H1 (cell line): ENCODE measurements around the gene FAM53B. TPM values are rescaled to one million over a fixed set of nuclear protein-coding genes. Genes with fewer than 3 reads are reported as not detected.
"Not testable (repeated sequence)": the region's sequence is repeated elsewhere in the genome, so short reads cannot be mapped to it uniquely, and the experiment has no call there.

ENCODE experiments used
- CTCF ChIA-PET: fragments of 300-600 bp; sonication (Branson Sonifier 250); formaldehyde crosslinking; loops from one replicate; lab custom pipeline; 2021; ENCODE audit not compliant: partially characterized antibody; lab: Charles Lee
- POLR2A ChIA-PET: fragments of 300-600 bp; sonication (Branson Sonifier 250); formaldehyde crosslinking; loops from one replicate; lab custom pipeline; 2021; ENCODE audit warnings: inconsistent platforms; ENCODE audit not compliant: partially characterized antibody; lab: Charles Lee
- DNase-seq, 2 experiments: peaks; one replicate each; pipeline versions ENCODE4 v3.0.0 to v3.0.0-alpha.2; 2010 to 2022; ENCODE audit warnings: low spot score in 2 of 2, low read depth in 1 of 2, mixed read lengths in 1 of 2
- FAIRE-seq: peaks from 2 replicates; lab custom pipeline; 2011; peaks lifted over from hg19 to GRCh38; lab: Jason Lieb, UNC
- H2AFZ ChIP-seq: 2 replicates; pipeline ENCODE4 v1.8.1; 2012; ENCODE audit warnings: low read length, inconsistent platforms
- H2AK5ac ChIP-seq: 2 replicates; pipeline ENCODE4 v1.6.1; 2013; ENCODE audit warnings: low read depth, low read length
- H2BK120ac ChIP-seq: replicated peaks from 2 replicates; pipeline ENCODE3; 2013; ENCODE audit warnings: low read depth, low read length, inconsistent platforms
- H2BK12ac ChIP-seq: 2 replicates; pipeline ENCODE4 v1.6.1; 2013; ENCODE audit warnings: low read depth, low read length
- H2BK15ac ChIP-seq: 2 replicates; pipeline ENCODE4 v1.6.1; 2013; ENCODE audit warnings: low read length
- H2BK20ac ChIP-seq: 2 replicates; pipeline ENCODE4 v1.6.1; 2013; ENCODE audit warnings: low read length
- H2BK5ac ChIP-seq: 2 replicates; pipeline ENCODE4 v1.6.1; 2013; ENCODE audit warnings: low read depth, low read length
- H3K14ac ChIP-seq: 2 replicates; pipeline ENCODE4 v1.6.1; 2013; ENCODE audit warnings: inconsistent platforms; ENCODE audit not compliant: insufficient read length
- H3K18ac ChIP-seq: 2 replicates; pipeline ENCODE4 v1.6.1; 2013; ENCODE audit warnings: low read length; ENCODE audit errors: extremely low read depth
- H3K23ac ChIP-seq: 2 replicates; pipeline ENCODE4 v1.6.1; 2013; ENCODE audit warnings: inconsistent platforms; ENCODE audit not compliant: insufficient read length
- H3K23me2 ChIP-seq: 2 replicates; pipeline ENCODE4 v1.6.1; 2013; ENCODE audit warnings: low read depth, low read length
- H3K27ac ChIP-seq: 2 replicates; pipeline ENCODE4 v1.6.1; 2011; ENCODE audit warnings: low read depth, low read length, inconsistent platforms
- H3K27me3 ChIP-seq, 4 experiments: replicated peaks in 1 of 4; 1 replicate in 1 of 4; 2 replicates in 3 of 4; pipeline versions ENCODE4 v1.6.1 to v1.8.1; 2011 to 2013; ENCODE audit warnings: low read length in 3 of 4, mild to moderate bottlenecking in 3 of 4, inconsistent platforms in 2 of 4, mixed read lengths in 2 of 4, moderate library complexity in 1 of 4; ENCODE audit not compliant: control insufficient read depth in 3 of 4, insufficient read depth in 3 of 4; ENCODE audit errors: extremely low read depth in 1 of 4
- H3K36me3 ChIP-seq, 4 experiments: 2 replicates each; pipeline versions ENCODE4 v1.6.1 to v1.8.1; 2011 to 2013; ENCODE audit warnings: mild to moderate bottlenecking in 4 of 4, low read length in 3 of 4, moderate library complexity in 2 of 4, control low read depth in 1 of 4, inconsistent platforms in 1 of 4; ENCODE audit not compliant: insufficient read depth in 4 of 4, control insufficient read depth in 2 of 4
- H3K4ac ChIP-seq: replicated peaks from 2 replicates; pipeline ENCODE3; 2013; ENCODE audit warnings: low read length, low read depth, mixed read lengths, inconsistent platforms; ENCODE audit not compliant: insufficient read length
- H3K4me1 ChIP-seq, 4 experiments: replicated peaks in 1 of 4; 1 replicate in 1 of 4; 2 replicates in 3 of 4; pipeline versions ENCODE4 v1.6.1 to v1.8.1; 2011 to 2013; ENCODE audit warnings: low read length in 3 of 4, inconsistent platforms in 2 of 4, mixed read lengths in 1 of 4; ENCODE audit not compliant: insufficient read depth in 4 of 4, control insufficient read depth in 3 of 4
- H3K4me2 ChIP-seq, 2 experiments: 2 replicates each; pipeline versions ENCODE4 v1.6.1 to v1.8.1; 2011 to 2013; ENCODE audit warnings: low read depth in 2 of 2, low read length in 2 of 2, control low read depth in 1 of 2, inconsistent platforms in 1 of 2, mild to moderate bottlenecking in 1 of 2; ENCODE audit not compliant: insufficient read depth in 1 of 2
- H3K4me3 ChIP-seq, 4 experiments: fragments of 200-600, 300-600 bp in 1 of 4; sonication (generic), shearing (Covaris generic), sonication (Bioruptor Twin) in 1 of 4; 2 replicates each; pipeline versions ENCODE4 v1.5.1 to v1.8.1; 2011 to 2016; ENCODE audit warnings: low read length in 4 of 4, low read depth in 3 of 4, control low read depth in 2 of 4, inconsistent platforms in 2 of 4, mild to moderate bottlenecking in 2 of 4, mixed read lengths in 1 of 4, moderate library complexity in 1 of 4; ENCODE audit not compliant: insufficient read depth in 2 of 4; ENCODE audit errors: extremely low read depth in 1 of 4
- H3K56ac ChIP-seq: replicated peaks from 2 replicates; pipeline ENCODE3; 2013; ENCODE audit warnings: low read depth, mild to moderate bottlenecking, mixed read lengths, low read length, inconsistent platforms; ENCODE audit not compliant: insufficient read length
- H3K79me1 ChIP-seq: 2 replicates; pipeline ENCODE4 v1.6.1; 2013; ENCODE audit warnings: low read depth, low read length, control low read depth
- H3K79me2 ChIP-seq, 2 experiments: 2 replicates each; pipeline versions ENCODE4 v1.6.1 to v1.8.1; 2012 to 2013; ENCODE audit warnings: low read length in 2 of 2, mild to moderate bottlenecking in 2 of 2, inconsistent platforms in 1 of 2; ENCODE audit not compliant: insufficient read depth in 2 of 2, control insufficient read depth in 1 of 2
- H3K9ac ChIP-seq, 4 experiments: replicated peaks in 1 of 4; 1 replicate in 1 of 4; 2 replicates in 3 of 4; pipeline versions ENCODE4 v1.6.1 to v1.8.1; 2011 to 2013; ENCODE audit warnings: low read depth in 3 of 4, low read length in 3 of 4, control low read depth in 2 of 4, mild to moderate bottlenecking in 2 of 4, moderate library complexity in 2 of 4, inconsistent platforms in 1 of 4; ENCODE audit errors: extremely low read depth in 1 of 4
- H3K9me3 ChIP-seq, 2 experiments: 2 replicates each; pipeline versions ENCODE4 v1.6.1 to v1.8.1; 2012 to 2013; ENCODE audit warnings: mild to moderate bottlenecking in 2 of 2, moderate library complexity in 2 of 2, control low read depth in 1 of 2, inconsistent platforms in 1 of 2, low read depth in 1 of 2, low read length in 1 of 2, mixed read lengths in 1 of 2; ENCODE audit not compliant: insufficient read depth in 2 of 2
- H4K20me1 ChIP-seq, 2 experiments: replicated peaks in 1 of 2; 2 replicates each; pipeline versions ENCODE3 to v1.8.1; 2011 to 2013; ENCODE audit warnings: inconsistent platforms in 2 of 2, low read length in 2 of 2, mild to moderate bottlenecking in 1 of 2; ENCODE audit not compliant: insufficient read depth in 2 of 2, control insufficient read depth in 1 of 2
- H4K5ac ChIP-seq: 2 replicates; pipeline ENCODE4 v1.6.1; 2013; ENCODE audit warnings: low read length, low read depth, mixed read lengths, inconsistent platforms; ENCODE audit not compliant: insufficient read length
- H4K8ac ChIP-seq: 2 replicates; pipeline ENCODE4 v1.8.0; 2013; ENCODE audit warnings: mild to moderate bottlenecking, moderate library complexity, low read length, inconsistent platforms; ENCODE audit not compliant: insufficient read depth; ENCODE audit errors: extremely low read depth
- H4K91ac ChIP-seq: replicated peaks from 2 replicates; pipeline ENCODE3; 2013; ENCODE audit warnings: low read length, mixed read lengths, inconsistent platforms; ENCODE audit not compliant: insufficient read length
- ASH2L ChIP-seq: fragments of 200-600, 300-600 bp; sonication (generic); IDR thresholded peaks from one replicate; pipeline ENCODE4 v1.7.1; 2017; ENCODE audit warnings: low read length
- CEBPB ChIP-seq: IDR thresholded peaks from 2 replicates; pipeline ENCODE4 v1.6.1; 2012; ENCODE audit warnings: low read depth, low read length
- EZH2 ChIP-seq: fragments of 200-600 bp; sonication (generic); IDR thresholded peaks from 2 replicates; pipeline ENCODE4 v1.7.1; 2012; ENCODE audit warnings: low read depth, mild to moderate bottlenecking, moderate library complexity, low read length, inconsistent platforms; ENCODE audit not compliant: severe bottlenecking
- POLR2A ChIP-seq, 2 experiments: IDR thresholded peaks; 1 replicate in 1 of 2; 2 replicates in 1 of 2; pipeline ENCODE4 v1.6.1; 2011; ENCODE audit warnings: low read depth in 2 of 2, low read length in 2 of 2, mild to moderate bottlenecking in 2 of 2; ENCODE audit errors: control extremely low read depth in 1 of 2
- SIN3A ChIP-seq, 2 experiments: IDR thresholded peaks in 1 of 2; conservative IDR thresholded peaks in 1 of 2; 2 replicates each; pipeline ENCODE4 v1.6.1; 2011 to 2012; ENCODE audit warnings: low read length in 2 of 2, improper control_type of control experiment in 1 of 2, low read depth in 1 of 2, mild to moderate bottlenecking in 1 of 2
- WGBS, 2 experiments: shearing (Covaris generic) in 1 of 2; methylation state at CpG; one replicate each; pipeline versions ENCODE4 v1.1.6 to v1.1.7; 2013 to 2015; ENCODE audit warnings: low lambda C conversion rate in 2 of 2, mixed read lengths in 2 of 2, inconsistent platforms in 1 of 2, low coverage in 1 of 2, missing lambda C conversion rate in 1 of 2; ENCODE audit not compliant: insufficient replicate concordance in 2 of 2, insufficient coverage in 1 of 2, insufficient read length in 1 of 2; ENCODE audit errors: extremely low coverage in 1 of 2, missing lambda C conversion rate in 1 of 2; 5-methylcytosine and 5-hydroxymethylcytosine counted together
- polyA plus RNA-seq, 7 experiments: library from polyadenylated mRNA; depleted of rRNA in 3 of 7; stranded (reverse) in 5 of 7; unstranded in 2 of 7; fragments of >200 nt in 5 of 7; fragments of 200-250 nt in 2 of 7; gene quantifications; 1 replicate in 5 of 7; 2 replicates in 1 of 7; 4 replicates in 1 of 7; pipeline versions ENCODE4 v1.2.1 to v1.2.3, GENCODE V29; 2011 to 2013; ENCODE audit warnings: missing spikeins in 2 of 7, mixed read lengths in 2 of 7
- total RNA-seq: library from RNA; stranded (reverse); fragmentation: NEBNext Ultra II Directional; extraction: Animal tissue kit (Norgen Biotek cat#: 25700); gene quantifications from 2 replicates; pipeline ENCODE4 v1.2.1, GENCODE V29; 2021
- TF ChIP-seq, protein P1 (sequence below), 3 experiments: IDR thresholded peaks; 1 replicate in 2 of 3; 2 replicates in 1 of 3; pipeline versions ENCODE4 v1.5.1 to v1.6.1; 2011; ENCODE audit warnings: low read length in 3 of 3, mild to moderate bottlenecking in 3 of 3, inconsistent platforms in 2 of 3, low read depth in 1 of 3, moderate library complexity in 1 of 3; ENCODE audit not compliant: insufficient read depth in 1 of 3; ENCODE audit errors: control extremely low read depth in 1 of 3

The FAM53B gene
- total and polyA plus RNA-seq, 2 of the 8 experiments (the other 6 are each of a cell fraction or from before 2014, with no cell fraction given): 5.3 to 14.4 TPM

- TF ChIP-seq, protein P1, sequence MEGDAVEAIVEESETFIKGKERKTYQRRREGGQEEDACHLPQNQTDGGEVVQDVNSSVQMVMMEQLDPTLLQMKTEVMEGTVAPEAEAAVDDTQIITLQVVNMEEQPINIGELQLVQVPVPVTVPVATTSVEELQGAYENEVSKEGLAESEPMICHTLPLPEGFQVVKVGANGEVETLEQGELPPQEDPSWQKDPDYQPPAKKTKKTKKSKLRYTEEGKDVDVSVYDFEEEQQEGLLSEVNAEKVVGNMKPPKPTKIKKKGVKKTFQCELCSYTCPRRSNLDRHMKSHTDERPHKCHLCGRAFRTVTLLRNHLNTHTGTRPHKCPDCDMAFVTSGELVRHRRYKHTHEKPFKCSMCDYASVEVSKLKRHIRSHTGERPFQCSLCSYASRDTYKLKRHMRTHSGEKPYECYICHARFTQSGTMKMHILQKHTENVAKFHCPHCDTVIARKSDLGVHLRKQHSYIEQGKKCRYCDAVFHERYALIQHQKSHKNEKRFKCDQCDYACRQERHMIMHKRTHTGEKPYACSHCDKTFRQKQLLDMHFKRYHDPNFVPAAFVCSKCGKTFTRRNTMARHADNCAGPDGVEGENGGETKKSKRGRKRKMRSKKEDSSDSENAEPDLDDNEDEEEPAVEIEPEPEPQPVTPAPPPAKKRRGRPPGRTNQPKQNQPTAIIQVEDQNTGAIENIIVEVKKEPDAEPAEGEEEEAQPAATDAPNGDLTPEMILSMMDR (IDR thresholded peaks at IDR 0.05; ENCODE audit: control extremely low read depth in 1 of 3, insufficient read depth in 1 of 3, low read depth in 1 of 3, low read length in 3 of 3): peak in 2 of 3 experiments; percentile 6 to 8; a peak in 2 of 4 replicates
- TF ChIP-seq CEBPB: no peak
- peak; percentile 32 for TF ChIP-seq EZH2
- TF ChIP-seq POLR2A (IDR thresholded peaks at IDR 0.05; ENCODE audit: control extremely low read depth in 1 of 2, low read depth in 2 of 2, low read length in 2 of 2): peak; percentile 88 to 94
- TF ChIP-seq ASH2L: peak; percentile 94
- 0 out of 4 replicates have a peak, but pooled peaks have one; percentile 21 to 42 for TF ChIP-seq SIN3A (conservative IDR thresholded peaks at IDR 0.05 in 1 of 2, IDR thresholded peaks at IDR 0.05 in 1 of 2; ENCODE audit: low read depth in 1 of 2, low read length in 2 of 2)
Observed at GRCh38 chr10:124791547-124792348, 47.6 kb upstream of the FAM53B start, which contains the start of gene EEF1AKMT2 (continued).

DNA sequence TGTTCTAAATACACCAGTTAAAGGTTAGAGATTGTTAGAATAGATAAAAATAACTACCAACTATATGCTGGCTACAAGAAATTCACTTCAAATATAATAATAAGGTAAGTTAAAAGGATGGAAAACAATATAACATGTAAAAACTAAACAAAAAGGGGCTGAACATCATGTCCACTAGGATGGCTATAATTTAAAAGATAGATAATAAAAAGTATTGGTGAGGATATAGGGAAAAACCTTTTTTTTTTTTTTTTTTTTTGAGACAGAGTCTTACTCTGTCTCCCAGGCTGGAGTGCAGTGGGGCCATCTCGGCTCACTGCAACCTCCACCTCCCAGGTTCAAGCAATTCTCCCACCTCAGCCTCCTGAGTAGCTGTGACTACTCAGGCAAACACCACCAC is 38.7 kb upstream of the FAM53B start:
- H3K23me2 ChIP-seq, H4K8ac ChIP-seq, DNase-seq, H4K5ac ChIP-seq, H3K23ac ChIP-seq, H3K27ac ChIP-seq, H3K4ac ChIP-seq, H2BK120ac ChIP-seq, H4K20me1 ChIP-seq, H3K4me2 ChIP-seq, H2BK20ac ChIP-seq, H3K79me2 ChIP-seq, H3K4me1 ChIP-seq, CTCF ChIA-PET, H3K27me3 ChIP-seq, H3K18ac ChIP-seq, H2BK12ac ChIP-seq, H4K91ac ChIP-seq, H3K9me3 ChIP-seq, H2BK15ac ChIP-seq, H3K56ac ChIP-seq, H2AFZ ChIP-seq, H3K9ac ChIP-seq, H2AK5ac ChIP-seq, H3K4me3 ChIP-seq, H3K14ac ChIP-seq, H3K79me1 ChIP-seq, FAIRE-seq, H2BK5ac ChIP-seq: not testable (repeated sequence)
- POLR2A ChIA-PET: interaction anchor here (1.2 kb wide), 1 partner anchor 9 kb away, joined by 3 read pairs; no protein-coding TSS in a partner anchor
- WGBS, 2 experiments: 88% methylated on average over 1 of the region's 1 CpG; no CpG with 5 or more reads in 1 of the 2 experiments
- H3K36me3 ChIP-seq: peaks cover 4 to 21% (median 9%) of the 10 kb centered on the region in 4 experiments; a peak in 6 of 8 replicates
